ENCODE data around the gene RPUSD1. TPM values are rescaled to one million over a fixed set of nuclear protein-coding genes. Genes with fewer than 3 reads are reported as not detected.

RPUSD1 gene
- total RNA-seq, 1 experiment from 2014 or later = 72.6 TPM

- DNase-seq (peak; percentile 30), ATAC-seq (peak; percentile 74)
- CTCF ChIA-PET = no interaction called here
- Histone ChIP-seq H3K9me2 (replicated peaks; ENCODE audit: low read length) (no peaks in the 10 kb centered on the region), H3K4me2 (ENCODE audit: low read length) (peak overlapping the region; percentile 74), H3K9ac (ENCODE audit: low read length) (no peak overlapping the region), H3K79me2 (ENCODE audit: low read length) (no peaks in the 10 kb centered on the region), H4K20me1 (ENCODE audit: low read length) (no peaks in the 10 kb centered on the region), H2AFZ (ENCODE audit: low read length) (peak overlapping the region; percentile 42; the same call in 1 of the 2 replicates), H3K9me3 (ENCODE audit: low read length) (no peaks in the 10 kb centered on the region), H3K4me3 (ENCODE audit: low read length) (peak overlapping the region; percentile 40; the same call in 1 of the 2 replicates), H3K27me3 (ENCODE audit: low read length) (no peaks in the 10 kb centered on the region), H3F3A (ENCODE audit: low read length, unreplicated experiment) (no peaks in the 10 kb centered on the region), H3K4me1 (ENCODE audit: insufficient read depth, low read length) (no peaks in the 10 kb centered on the region; the same call in 1 of the 2 replicates), H3K27ac (ENCODE audit: low read length) (no peak overlapping the region), H3K36me3 (ENCODE audit: low read depth, low read length) (no peaks in the 10 kb centered on the region)
- no TSS peak for BruUV-seq (replicated peaks)
- intact Hi-C loops (cut with micrococcal nuclease) = no loop called here
- POLR2A ChIA-PET (ENCODE audit: unreplicated experiment) = no interaction called here
- TF ChIP-seq EZH2phosphoT487 (IDR thresholded peaks at IDR 0.05; ENCODE audit: borderline replicate concordance, low read length) = no peak
- TF ChIP-seq, protein P1, sequence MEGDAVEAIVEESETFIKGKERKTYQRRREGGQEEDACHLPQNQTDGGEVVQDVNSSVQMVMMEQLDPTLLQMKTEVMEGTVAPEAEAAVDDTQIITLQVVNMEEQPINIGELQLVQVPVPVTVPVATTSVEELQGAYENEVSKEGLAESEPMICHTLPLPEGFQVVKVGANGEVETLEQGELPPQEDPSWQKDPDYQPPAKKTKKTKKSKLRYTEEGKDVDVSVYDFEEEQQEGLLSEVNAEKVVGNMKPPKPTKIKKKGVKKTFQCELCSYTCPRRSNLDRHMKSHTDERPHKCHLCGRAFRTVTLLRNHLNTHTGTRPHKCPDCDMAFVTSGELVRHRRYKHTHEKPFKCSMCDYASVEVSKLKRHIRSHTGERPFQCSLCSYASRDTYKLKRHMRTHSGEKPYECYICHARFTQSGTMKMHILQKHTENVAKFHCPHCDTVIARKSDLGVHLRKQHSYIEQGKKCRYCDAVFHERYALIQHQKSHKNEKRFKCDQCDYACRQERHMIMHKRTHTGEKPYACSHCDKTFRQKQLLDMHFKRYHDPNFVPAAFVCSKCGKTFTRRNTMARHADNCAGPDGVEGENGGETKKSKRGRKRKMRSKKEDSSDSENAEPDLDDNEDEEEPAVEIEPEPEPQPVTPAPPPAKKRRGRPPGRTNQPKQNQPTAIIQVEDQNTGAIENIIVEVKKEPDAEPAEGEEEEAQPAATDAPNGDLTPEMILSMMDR (conservative IDR thresholded peaks at IDR 0.05; ENCODE audit: low read depth, low read length) = peak; percentile 65
Observed at GRCh38 chr16:813204-813915, 25.2 kb upstream of the RPUSD1 start.

- Histone ChIP-seq H2AFZ (ENCODE audit: low read length) (peak overlapping the region; percentile 99), H3K4me3 (ENCODE audit: low read length) (peak overlapping the region; percentile 86), H3K27ac (ENCODE audit: low read length) (no peak overlapping the region), H3K9me2 (replicated peaks; ENCODE audit: low read length) (no peaks in the 10 kb centered on the region), H3K4me2 (ENCODE audit: low read length) (peak overlapping the region; percentile 98), H3K4me1 (ENCODE audit: insufficient read depth, low read length) (peaks cover 3% of the 10 kb centered on the region; the same call in 1 of the 2 replicates), H3F3A (ENCODE audit: low read length, unreplicated experiment) (no peaks in the 10 kb centered on the region), H3K79me2 (ENCODE audit: low read length) (peaks cover 5% of the 10 kb centered on the region), H4K20me1 (ENCODE audit: low read length) (no peaks in the 10 kb centered on the region), H3K9me3 (ENCODE audit: low read length) (no peaks in the 10 kb centered on the region), H3K36me3 (ENCODE audit: low read depth, low read length) (no peaks in the 10 kb centered on the region), H3K27me3 (ENCODE audit: low read length) (no peaks in the 10 kb centered on the region), H3K9ac (ENCODE audit: low read length) (peak overlapping the region; percentile 89)
- ChIA-PET CTCF (no interaction called here), POLR2A (ENCODE audit: unreplicated experiment) (no interaction called here)
- BruUV-seq (replicated peaks) = no TSS peak
- intact Hi-C loops (cut with micrococcal nuclease) = no loop called here
- no peak for TF ChIP-seq EZH2 (IDR thresholded peaks at IDR 0.05; ENCODE audit: low read length, unreplicated experiment)
- no peak for TF ChIP-seq EZH2phosphoT487 (IDR thresholded peaks at IDR 0.05; ENCODE audit: borderline replicate concordance, low read length)
- TF ChIP-seq, protein P1 (conservative IDR thresholded peaks at IDR 0.05; ENCODE audit: low read depth, low read length) = no peak
- DNase-seq (no peak), ATAC-seq (no peak)
Observed at GRCh38 chr16:808085-808386, 19.9 kb upstream of the RPUSD1 start.

- no peaks in the 10 kb centered on the region for H3F3A ChIP-seq (ENCODE audit: low read length, unreplicated experiment)
- no peaks in the 10 kb centered on the region for H4K20me1 ChIP-seq (ENCODE audit: low read length)
- intact Hi-C loops (cut with micrococcal nuclease) = no loop called here
- H3K9ac ChIP-seq (ENCODE audit: low read length) = peak overlapping the region; percentile 89
- H3K9me3 ChIP-seq (ENCODE audit: low read length) = no peaks in the 10 kb centered on the region
- no peaks in the 10 kb centered on the region for H3K36me3 ChIP-seq (ENCODE audit: low read depth, low read length)
- H3K9me2 ChIP-seq (replicated peaks; ENCODE audit: low read length) = no peaks in the 10 kb centered on the region
- peaks cover 3% of the 10 kb centered on the region; the same call in 1 of the 2 replicates for H3K4me1 ChIP-seq (ENCODE audit: insufficient read depth, low read length)
- ATAC-seq (peak; percentile 94), DNase-seq (peak; percentile 87)
- H3K4me3 ChIP-seq (ENCODE audit: low read length) = peak overlapping the region; percentile 86
- peak overlapping the region; percentile 98 for H3K4me2 ChIP-seq (ENCODE audit: low read length)
- no peaks in the 10 kb centered on the region for H3K27me3 ChIP-seq (ENCODE audit: low read length)
- POLR2A ChIA-PET (ENCODE audit: unreplicated experiment) = no interaction called here
- TF ChIP-seq EZH2 (IDR thresholded peaks at IDR 0.05; ENCODE audit: low read length, unreplicated experiment) (no peak), EZH2phosphoT487 (IDR thresholded peaks at IDR 0.05; ENCODE audit: borderline replicate concordance, low read length) (no peak)
- TF ChIP-seq, protein P1 (conservative IDR thresholded peaks at IDR 0.05; ENCODE audit: low read depth, low read length) = no peak
- peak overlapping the region; percentile 52 for H3K27ac ChIP-seq (ENCODE audit: low read length)
- H2AFZ ChIP-seq (ENCODE audit: low read length) = peak overlapping the region; percentile 99
- peaks cover 5% of the 10 kb centered on the region for H3K79me2 ChIP-seq (ENCODE audit: low read length)
- no TSS peak for BruUV-seq (replicated peaks)
- CTCF ChIA-PET = no interaction called here
Observed at GRCh38 chr16:807347-808084, 19.3 kb upstream of the RPUSD1 start.

All from PC-3 (cell line).